OCI-LY1 (cell line): Measurements from ENCODE around the gene APLP2.

Source experiments
- H2AFZ ChIP-seq: fragments of 200-600 bp; sonication (generic), shearing (Covaris generic); 2 replicates; pipeline ENCODE4 v1.6.0; 2014; ENCODE audit warnings: antibody characterized with exemption, mild to moderate bottlenecking, low read length
- H3F3A ChIP-seq: fragments of 200-600 bp; sonication (generic), shearing (Covaris generic); 2 replicates; pipeline ENCODE4 v1.6.0; 2014; ENCODE audit warnings: mild to moderate bottlenecking, antibody characterized with exemption, low read length, moderate library complexity; ENCODE audit not compliant: insufficient read depth
- H3K27ac ChIP-seq: fragments of 200-600 bp; sonication (generic); 2 replicates; pipeline ENCODE4 v1.5.1; 2014; ENCODE audit warnings: low read length, mixed run types, mild to moderate bottlenecking, low read depth; ENCODE audit not compliant: poor library complexity, severe bottlenecking
- H3K27me3 ChIP-seq: fragments of 200-600 bp; sonication (generic); 2 replicates; pipeline ENCODE4 v1.6.0; 2014; ENCODE audit warnings: antibody characterized with exemption, mild to moderate bottlenecking, low read length, moderate library complexity; ENCODE audit not compliant: insufficient read depth
- H3K36me3 ChIP-seq: fragments of 200-600 bp; sonication (generic); 2 replicates; pipeline ENCODE4 v1.6.1; 2014; ENCODE audit warnings: mild to moderate bottlenecking, antibody characterized with exemption, low read length, moderate library complexity, mixed read lengths; ENCODE audit not compliant: insufficient read depth
- H3K4me1 ChIP-seq: fragments of 200-600 bp; sonication (generic); 2 replicates; pipeline ENCODE4 v1.5.1; 2014; ENCODE audit warnings: mild to moderate bottlenecking, low read length, moderate library complexity; ENCODE audit not compliant: insufficient read depth, severe bottlenecking
- H3K4me2 ChIP-seq: fragments of 200-600 bp; sonication (generic), shearing (Covaris generic); 2 replicates; pipeline ENCODE4 v1.6.1; 2014; ENCODE audit warnings: low read length
- H3K4me3 ChIP-seq: fragments of 200-600 bp; sonication (generic); 2 replicates; pipeline ENCODE4 v1.5.1; 2014; ENCODE audit warnings: low read length, low read depth, mild to moderate bottlenecking, mixed read lengths; ENCODE audit not compliant: poor library complexity, severe bottlenecking
- H3K79me2 ChIP-seq: fragments of 200-600 bp; shearing (Covaris generic); 2 replicates; pipeline ENCODE4 v1.6.1; 2016; ENCODE audit warnings: mixed run types, low read length, mixed read lengths; ENCODE audit not compliant: insufficient read depth
- H3K9ac ChIP-seq: fragments of 200-600 bp; sonication (generic), shearing (Covaris generic); 2 replicates; pipeline ENCODE4 v1.6.1; 2014; ENCODE audit warnings: mild to moderate bottlenecking, low read length, mixed read lengths
- H3K9me2 ChIP-seq: fragments of 200-600 bp; sonication (generic), shearing (Covaris generic); 2 replicates; pipeline ENCODE4 v1.6.1; 2014; ENCODE audit warnings: low read depth, mild to moderate bottlenecking, low read length, mixed read lengths
- H3K9me3 ChIP-seq: fragments of 200-600 bp; shearing (Covaris generic); 2 replicates; pipeline ENCODE4 v1.6.1; 2014; ENCODE audit warnings: low read length, mixed read lengths
- H4K20me1 ChIP-seq: fragments of 200-600 bp; sonication (generic), shearing (Covaris generic); 2 replicates; pipeline ENCODE4 v1.6.0; 2016; ENCODE audit warnings: mild to moderate bottlenecking, low read length; ENCODE audit not compliant: insufficient read depth
- CTCF ChIP-seq: fragments of 200-600 bp; sonication (generic), shearing (Covaris generic); IDR thresholded peaks from 2 replicates; pipeline ENCODE4 v1.5.1; 2017; ENCODE audit warnings: mild to moderate bottlenecking, antibody characterized with exemption, low read length, moderate library complexity, mixed read lengths
- EZH2 ChIP-seq: fragments of 200-600 bp; sonication (generic), shearing (Covaris generic); IDR thresholded peaks from 2 replicates; pipeline ENCODE4 v1.8.0; 2017; ENCODE audit warnings: borderline replicate concordance, mixed run types, mild to moderate bottlenecking, antibody characterized with exemption, low read length, moderate library complexity, mixed read lengths

Gene APLP2

DNA sequence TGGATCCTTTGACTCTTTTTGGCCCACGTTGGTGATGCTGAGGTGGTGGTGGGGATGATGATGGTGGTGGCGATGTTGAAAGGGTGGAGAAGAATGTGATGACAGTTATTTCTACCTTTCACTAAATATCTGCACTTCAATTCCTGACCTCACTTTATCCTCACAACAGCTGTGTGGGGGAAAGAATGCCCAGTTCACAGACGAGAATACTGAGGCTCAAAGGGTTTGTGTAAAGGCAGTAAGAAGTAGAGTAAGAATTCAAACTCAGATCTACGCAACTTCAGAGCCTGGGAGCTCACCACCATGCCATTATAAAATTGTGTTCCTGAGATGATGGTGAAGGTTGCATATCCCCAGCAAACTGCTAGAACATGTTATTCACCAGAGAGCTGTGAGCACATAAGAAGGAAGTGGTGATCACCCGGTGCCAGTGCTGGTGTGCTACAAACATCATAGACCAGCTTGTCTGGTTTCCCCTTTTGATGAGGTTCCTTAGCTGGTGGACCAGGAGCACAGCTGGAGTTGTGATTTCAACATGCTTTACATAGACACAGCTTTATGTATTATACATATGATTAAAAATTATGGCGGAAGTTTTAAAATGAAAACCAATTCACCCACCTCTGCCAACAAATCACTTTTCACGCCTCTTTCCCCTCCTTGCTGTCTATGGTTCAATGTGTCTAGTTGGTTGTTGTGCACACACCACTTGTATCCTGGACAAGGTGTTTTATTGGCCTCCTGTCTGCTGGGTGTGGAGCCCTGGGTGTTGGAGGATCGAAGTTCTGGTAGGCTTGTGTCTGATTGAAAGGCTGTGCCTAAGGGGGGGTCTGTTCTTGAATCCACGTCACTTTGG, 96.1 kb downstream of the APLP2 start:
- peak overlapping the region; percentile 79 for H3K4me2 ChIP-seq
- peak overlapping the region; percentile 62; the same call in 1 of the 2 replicates for H3K9ac ChIP-seq
- H3K9me2 ChIP-seq: no peaks in the 10 kb centered on the region
- peaks cover 9% of the 10 kb centered on the region for H3F3A ChIP-seq
- H3K27ac ChIP-seq: peak overlapping the region; percentile 98
- peak overlapping the region; percentile 51 for H3K4me3 ChIP-seq
- H3K9me3 ChIP-seq: no peaks in the 10 kb centered on the region
- no peaks in the 10 kb centered on the region for H4K20me1 ChIP-seq
- peaks cover 50% of the 10 kb centered on the region for H3K36me3 ChIP-seq
- peaks cover 86% of the 10 kb centered on the region for H3K79me2 ChIP-seq
- no peaks in the 10 kb centered on the region for H3K27me3 ChIP-seq
- peaks cover 89% of the 10 kb centered on the region for H3K4me1 ChIP-seq
- TF ChIP-seq CTCF (no peak), EZH2 (no peak)
- no peak overlapping the region for H2AFZ ChIP-seq

DNA sequence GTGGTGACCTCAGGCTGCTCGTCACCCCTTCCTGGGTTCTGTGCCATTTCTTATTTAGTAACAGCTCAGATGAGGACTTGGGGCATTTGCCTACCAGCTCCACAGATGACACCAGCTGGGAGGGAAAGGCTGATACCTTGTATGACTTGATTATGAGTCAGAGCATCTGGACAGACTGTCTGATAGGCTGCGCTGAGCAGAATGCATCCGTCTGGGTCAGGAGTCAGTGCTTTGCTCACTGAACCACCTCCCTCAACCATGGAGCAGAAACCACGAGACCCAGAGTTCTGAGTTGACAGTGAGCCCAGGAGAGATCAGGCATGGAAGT, 96.7 kb downstream of the APLP2 start:
- Histone ChIP-seq H3K9me2 (no peaks in the 10 kb centered on the region), H3K9ac (peak overlapping the region; percentile 62; the same call in 1 of the 2 replicates), H3K4me2 (peak overlapping the region; percentile 79), H3F3A (peaks cover 9% of the 10 kb centered on the region), H3K27ac (peak overlapping the region; percentile 98), H3K9me3 (no peaks in the 10 kb centered on the region), H3K4me3 (peak overlapping the region; percentile 51), H4K20me1 (no peaks in the 10 kb centered on the region), H3K36me3 (peaks cover 44% of the 10 kb centered on the region; the same call in 1 of the 2 replicates), H3K79me2 (peaks cover 86% of the 10 kb centered on the region), H2AFZ (no peak overlapping the region), H3K27me3 (no peaks in the 10 kb centered on the region), H3K4me1 (peaks cover 95% of the 10 kb centered on the region)
- TF ChIP-seq EZH2: no peak
- no peak for TF ChIP-seq CTCF

GRCh38 chr11:130167146-130167545, 97.5 kb downstream of the APLP2 start:
- H3K27me3 ChIP-seq: no peaks in the 10 kb centered on the region
- no peaks in the 10 kb centered on the region for H3K9me3 ChIP-seq
- H3F3A ChIP-seq: peaks cover 9% of the 10 kb centered on the region
- H3K4me3 ChIP-seq: peak overlapping the region; percentile 46
- peak overlapping the region; percentile 79 for H3K4me2 ChIP-seq
- H3K9me2 ChIP-seq: no peaks in the 10 kb centered on the region
- H3K27ac ChIP-seq: peak overlapping the region; percentile 98
- peaks cover 86% of the 10 kb centered on the region for H3K79me2 ChIP-seq
- no peak overlapping the region for H2AFZ ChIP-seq
- no peaks in the 10 kb centered on the region for H4K20me1 ChIP-seq
- no peak for TF ChIP-seq EZH2
- no peak for TF ChIP-seq CTCF
- peaks cover 97% of the 10 kb centered on the region for H3K4me1 ChIP-seq
- peaks cover 36% of the 10 kb centered on the region; the same call in 1 of the 2 replicates for H3K36me3 ChIP-seq
- H3K9ac ChIP-seq: peak overlapping the region; percentile 48; the same call in 1 of the 2 replicates
